ENCODE results near the gene PHLPP1.

DNA sequence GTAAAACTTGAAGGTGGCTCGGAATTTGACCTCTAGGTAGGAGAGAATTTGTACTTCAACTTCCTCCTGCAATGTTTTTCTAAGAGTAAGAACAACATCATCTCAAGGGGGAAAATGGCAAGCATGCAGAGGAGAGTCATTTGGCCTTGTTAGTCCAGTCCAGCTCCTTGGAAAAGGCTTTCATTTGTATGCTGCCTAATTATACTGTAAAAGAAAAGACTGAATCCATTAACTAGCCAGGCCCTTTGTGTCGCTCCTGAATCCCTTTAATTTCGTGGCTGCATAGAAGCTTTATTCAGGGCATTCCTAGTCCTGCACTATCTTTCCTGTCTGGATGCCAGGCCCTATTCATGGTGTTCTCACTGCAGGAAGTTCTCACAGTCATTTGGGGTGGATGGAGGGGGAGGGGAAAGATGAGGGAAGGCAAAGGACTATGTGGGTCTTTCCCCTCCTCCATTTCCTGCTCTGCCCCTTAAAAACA, 36.0 kb downstream of the PHLPP1 start:
- no peak for TF ChIP-seq MXI1 (IDR thresholded peaks at IDR 0.05; ENCODE audit: low read depth, low read length)
- TF ChIP-seq, protein P1, sequence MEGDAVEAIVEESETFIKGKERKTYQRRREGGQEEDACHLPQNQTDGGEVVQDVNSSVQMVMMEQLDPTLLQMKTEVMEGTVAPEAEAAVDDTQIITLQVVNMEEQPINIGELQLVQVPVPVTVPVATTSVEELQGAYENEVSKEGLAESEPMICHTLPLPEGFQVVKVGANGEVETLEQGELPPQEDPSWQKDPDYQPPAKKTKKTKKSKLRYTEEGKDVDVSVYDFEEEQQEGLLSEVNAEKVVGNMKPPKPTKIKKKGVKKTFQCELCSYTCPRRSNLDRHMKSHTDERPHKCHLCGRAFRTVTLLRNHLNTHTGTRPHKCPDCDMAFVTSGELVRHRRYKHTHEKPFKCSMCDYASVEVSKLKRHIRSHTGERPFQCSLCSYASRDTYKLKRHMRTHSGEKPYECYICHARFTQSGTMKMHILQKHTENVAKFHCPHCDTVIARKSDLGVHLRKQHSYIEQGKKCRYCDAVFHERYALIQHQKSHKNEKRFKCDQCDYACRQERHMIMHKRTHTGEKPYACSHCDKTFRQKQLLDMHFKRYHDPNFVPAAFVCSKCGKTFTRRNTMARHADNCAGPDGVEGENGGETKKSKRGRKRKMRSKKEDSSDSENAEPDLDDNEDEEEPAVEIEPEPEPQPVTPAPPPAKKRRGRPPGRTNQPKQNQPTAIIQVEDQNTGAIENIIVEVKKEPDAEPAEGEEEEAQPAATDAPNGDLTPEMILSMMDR (IDR thresholded peaks at IDR 0.05 in 2 of 3, conservative IDR thresholded peaks at IDR 0.05 in 1 of 3; ENCODE audit: insufficient read depth in 2 of 3, low read depth in 1 of 3, low read length in 3 of 3): no peak
- TF ChIP-seq, protein P2, sequence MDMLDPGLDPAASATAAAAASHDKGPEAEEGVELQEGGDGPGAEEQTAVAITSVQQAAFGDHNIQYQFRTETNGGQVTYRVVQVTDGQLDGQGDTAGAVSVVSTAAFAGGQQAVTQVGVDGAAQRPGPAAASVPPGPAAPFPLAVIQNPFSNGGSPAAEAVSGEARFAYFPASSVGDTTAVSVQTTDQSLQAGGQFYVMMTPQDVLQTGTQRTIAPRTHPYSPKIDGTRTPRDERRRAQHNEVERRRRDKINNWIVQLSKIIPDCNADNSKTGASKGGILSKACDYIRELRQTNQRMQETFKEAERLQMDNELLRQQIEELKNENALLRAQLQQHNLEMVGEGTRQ (CRISPR knock-in tag; IDR thresholded peaks at IDR 0.05): no peak
- TF ChIP-seq, protein P3, sequence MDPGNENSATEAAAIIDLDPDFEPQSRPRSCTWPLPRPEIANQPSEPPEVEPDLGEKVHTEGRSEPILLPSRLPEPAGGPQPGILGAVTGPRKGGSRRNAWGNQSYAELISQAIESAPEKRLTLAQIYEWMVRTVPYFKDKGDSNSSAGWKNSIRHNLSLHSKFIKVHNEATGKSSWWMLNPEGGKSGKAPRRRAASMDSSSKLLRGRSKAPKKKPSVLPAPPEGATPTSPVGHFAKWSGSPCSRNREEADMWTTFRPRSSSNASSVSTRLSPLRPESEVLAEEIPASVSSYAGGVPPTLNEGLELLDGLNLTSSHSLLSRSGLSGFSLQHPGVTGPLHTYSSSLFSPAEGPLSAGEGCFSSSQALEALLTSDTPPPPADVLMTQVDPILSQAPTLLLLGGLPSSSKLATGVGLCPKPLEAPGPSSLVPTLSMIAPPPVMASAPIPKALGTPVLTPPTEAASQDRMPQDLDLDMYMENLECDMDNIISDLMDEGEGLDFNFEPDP (CRISPR knock-in tag; IDR thresholded peaks at IDR 0.05): no peak
- no peak for TF ChIP-seq ATF1 (CRISPR knock-in tag; IDR thresholded peaks at IDR 0.05)
- TF ChIP-seq ATF1 (tag; IDR thresholded peaks at IDR 0.05): no peak
- TF ChIP-seq, protein P4, sequence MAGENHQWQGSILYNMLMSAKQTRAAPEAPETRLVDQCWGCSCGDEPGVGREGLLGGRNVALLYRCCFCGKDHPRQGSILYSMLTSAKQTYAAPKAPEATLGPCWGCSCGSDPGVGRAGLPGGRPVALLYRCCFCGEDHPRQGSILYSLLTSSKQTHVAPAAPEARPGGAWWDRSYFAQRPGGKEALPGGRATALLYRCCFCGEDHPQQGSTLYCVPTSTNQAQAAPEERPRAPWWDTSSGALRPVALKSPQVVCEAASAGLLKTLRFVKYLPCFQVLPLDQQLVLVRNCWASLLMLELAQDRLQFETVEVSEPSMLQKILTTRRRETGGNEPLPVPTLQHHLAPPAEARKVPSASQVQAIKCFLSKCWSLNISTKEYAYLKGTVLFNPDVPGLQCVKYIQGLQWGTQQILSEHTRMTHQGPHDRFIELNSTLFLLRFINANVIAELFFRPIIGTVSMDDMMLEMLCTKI (IDR thresholded peaks at IDR 0.05; ENCODE audit: partially characterized antibody): no peak
- no peak for TF ChIP-seq EGR1 (conservative IDR thresholded peaks at IDR 0.05)
- TF ChIP-seq, protein P5, sequence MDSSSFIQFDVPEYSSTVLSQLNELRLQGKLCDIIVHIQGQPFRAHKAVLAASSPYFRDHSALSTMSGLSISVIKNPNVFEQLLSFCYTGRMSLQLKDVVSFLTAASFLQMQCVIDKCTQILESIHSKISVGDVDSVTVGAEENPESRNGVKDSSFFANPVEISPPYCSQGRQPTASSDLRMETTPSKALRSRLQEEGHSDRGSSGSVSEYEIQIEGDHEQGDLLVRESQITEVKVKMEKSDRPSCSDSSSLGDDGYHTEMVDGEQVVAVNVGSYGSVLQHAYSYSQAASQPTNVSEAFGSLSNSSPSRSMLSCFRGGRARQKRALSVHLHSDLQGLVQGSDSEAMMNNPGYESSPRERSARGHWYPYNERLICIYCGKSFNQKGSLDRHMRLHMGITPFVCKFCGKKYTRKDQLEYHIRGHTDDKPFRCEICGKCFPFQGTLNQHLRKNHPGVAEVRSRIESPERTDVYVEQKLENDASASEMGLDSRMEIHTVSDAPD (CRISPR knock-in tag; IDR thresholded peaks at IDR 0.05): no peak
